A673 (cell line): ENCODE measurements around the gene OXTR. TPM values are rescaled to one million over a fixed set of nuclear protein-coding genes. Genes with fewer than 3 reads are reported as not detected.

ENCODE experiments used
- Bru-seq: library from RNA; stranded (reverse); fragments of 400-500 nt; gene quantifications from one replicate; lab custom pipeline; 2021; lab: Mats Ljungman, UMichigan
- BruChase-seq, 2 experiments: library from RNA; stranded (reverse); fragments of 400-500 nt; gene quantifications; one replicate each; lab custom pipeline; 2021; lab: Mats Ljungman, UMichigan
- BruUV-seq: library from RNA; stranded (reverse); fragments of 400-500 nt; replicated peaks from 2 replicates; lab custom pipeline; 2021; lab: Mats Ljungman, UMichigan
- CTCF ChIA-PET: fragments of 300-600 bp; sonication (Branson Sonifier 250); formaldehyde crosslinking; loops from one replicate; lab custom pipeline; 2022; ENCODE audit warnings: antibody characterized with exemption; lab: Charles Lee
- POLR2A ChIA-PET: fragments of 300-600 bp; sonication (Branson Sonifier 250); formaldehyde crosslinking; loops from one replicate; lab custom pipeline; 2022; ENCODE audit warnings: antibody characterized with exemption; ENCODE audit not compliant: low non-redundant PET; lab: Charles Lee
- DNase-seq: peaks from one replicate; pipeline ENCODE4 v3.0.0-alpha.2; 2015; ENCODE audit warnings: low spot score
- H3K27ac ChIP-seq: fragments of 200-600 bp; sonication (generic); 2 replicates; pipeline ENCODE4 v1.5.1; 2016; ENCODE audit warnings: mixed run types, low read depth, mild to moderate bottlenecking, mixed read lengths, antibody characterized with exemption, low read length; ENCODE audit not compliant: poor library complexity, severe bottlenecking
- H3K27me3 ChIP-seq: fragments of 200-600 bp; sonication (generic); replicated peaks from 2 replicates; pipeline ENCODE4 v1.6.1; 2017; ENCODE audit warnings: mixed run types, low read depth, mild to moderate bottlenecking, mixed read lengths, antibody characterized with exemption, low read length; ENCODE audit not compliant: insufficient read depth, poor library complexity
- H3K36me3 ChIP-seq: fragments of 200-600 bp; sonication (generic); 2 replicates; pipeline ENCODE4 v1.6.1; 2016; ENCODE audit warnings: mixed run types, mild to moderate bottlenecking, mixed read lengths, antibody characterized with exemption, low read length; ENCODE audit not compliant: insufficient read depth, poor library complexity, severe bottlenecking
- H3K4me1 ChIP-seq: fragments of 200-600 bp; sonication (generic); 2 replicates; pipeline ENCODE4 v1.6.1; 2017; ENCODE audit warnings: mixed run types, mild to moderate bottlenecking, mixed read lengths, antibody characterized with exemption, low read length; ENCODE audit not compliant: insufficient read depth, poor library complexity, severe bottlenecking
- H3K4me3 ChIP-seq: fragments of 200-600 bp; sonication (generic); 2 replicates; pipeline ENCODE4 v1.5.1; 2016; ENCODE audit warnings: low read depth, mixed run types, mild to moderate bottlenecking, mixed read lengths, low read length; ENCODE audit not compliant: poor library complexity, severe bottlenecking
- H3K9me3 ChIP-seq: fragments of 200-600 bp; sonication (generic); 2 replicates; pipeline ENCODE4 v1.6.1; 2016; ENCODE audit warnings: mixed run types, low read depth, mild to moderate bottlenecking, mixed read lengths, antibody characterized with exemption, low read length; ENCODE audit not compliant: poor library complexity, severe bottlenecking
- EZH2 ChIP-seq: fragments of 200-600 bp; sonication (generic); IDR thresholded peaks from 2 replicates; pipeline ENCODE4 v1.6.1; 2017; ENCODE audit warnings: borderline replicate concordance, low read depth, mild to moderate bottlenecking, mixed read lengths, antibody characterized with exemption, low read length; ENCODE audit not compliant: poor library complexity, severe bottlenecking
- intact Hi-C: fragments of 100-400 bp; cut with micrococcal nuclease; formaldehyde crosslinking; loops from one replicate; pipeline ENCODE4 v1.10.0; 2022; ENCODE audit not compliant: unreplicated experiment
- long read RNA-seq: library from polyadenylated mRNA; stranded (forward); transcript quantifications from one replicate; pipeline ENCODE4 v2.0.0, GENCODE V29; 2022
- total RNA-seq: library from RNA; stranded (reverse); gene quantifications from 2 replicates; pipeline ENCODE4 v1.2.3, GENCODE V29; 2021
- TF ChIP-seq, protein P1 (sequence below): fragments of 300-800, 200-600 bp; sonication (generic); conservative IDR thresholded peaks from 2 replicates; pipeline ENCODE4 v1.5.1; 2017; ENCODE audit warnings: low read depth, mild to moderate bottlenecking, antibody characterized with exemption, low read length, moderate library complexity, mixed read lengths

Gene OXTR
- total RNA-seq (5.6 and 6.5 TPM in 2 replicates), Bru-seq, nascent RNA (percentile 60 among the genes with signal in this experiment), BruChase-seq, experiment 1, labeled RNA remaining after a 2-hour chase (percentile 73 among the genes with signal in this experiment), BruChase-seq, experiment 2, labeled RNA remaining after a 6-hour chase (percentile 63 among the genes with signal in this experiment)
- long read RNA-seq: 0 reads

GRCh38 chr3:8769088-8769822 lies at the start of gene OXTR:
Gene OXTR, minus strand, starts transcription at chr3:8769613. Its CDS starts 1,426 bp downstream, at chr3:8768187.
- peak; percentile 79 for DNase-seq
- CTCF ChIA-PET: interaction anchor here (0.7 kb wide), 1 partner anchor 9 kb away, joined by 4 read pairs; no protein-coding TSS in a partner anchor
- no TSS peak for BruUV-seq
- no peaks in the 10 kb centered on the region for H3K36me3 ChIP-seq
- no peak within 1 kb of the TSS for H3K27ac ChIP-seq
- no peaks in the 10 kb centered on the region for H3K9me3 ChIP-seq
- POLR2A ChIA-PET: no interaction called here
- H3K4me3 ChIP-seq: peak within 1 kb of the TSS; percentile 36
- no peak for TF ChIP-seq EZH2
- TF ChIP-seq, protein P1, sequence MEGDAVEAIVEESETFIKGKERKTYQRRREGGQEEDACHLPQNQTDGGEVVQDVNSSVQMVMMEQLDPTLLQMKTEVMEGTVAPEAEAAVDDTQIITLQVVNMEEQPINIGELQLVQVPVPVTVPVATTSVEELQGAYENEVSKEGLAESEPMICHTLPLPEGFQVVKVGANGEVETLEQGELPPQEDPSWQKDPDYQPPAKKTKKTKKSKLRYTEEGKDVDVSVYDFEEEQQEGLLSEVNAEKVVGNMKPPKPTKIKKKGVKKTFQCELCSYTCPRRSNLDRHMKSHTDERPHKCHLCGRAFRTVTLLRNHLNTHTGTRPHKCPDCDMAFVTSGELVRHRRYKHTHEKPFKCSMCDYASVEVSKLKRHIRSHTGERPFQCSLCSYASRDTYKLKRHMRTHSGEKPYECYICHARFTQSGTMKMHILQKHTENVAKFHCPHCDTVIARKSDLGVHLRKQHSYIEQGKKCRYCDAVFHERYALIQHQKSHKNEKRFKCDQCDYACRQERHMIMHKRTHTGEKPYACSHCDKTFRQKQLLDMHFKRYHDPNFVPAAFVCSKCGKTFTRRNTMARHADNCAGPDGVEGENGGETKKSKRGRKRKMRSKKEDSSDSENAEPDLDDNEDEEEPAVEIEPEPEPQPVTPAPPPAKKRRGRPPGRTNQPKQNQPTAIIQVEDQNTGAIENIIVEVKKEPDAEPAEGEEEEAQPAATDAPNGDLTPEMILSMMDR: peak; percentile 98
- intact Hi-C loops: no loop called here
- H3K27me3 ChIP-seq: peaks cover 6% of the 10 kb centered on the region
- peaks cover 7% of the 10 kb centered on the region for H3K4me1 ChIP-seq

DNA sequence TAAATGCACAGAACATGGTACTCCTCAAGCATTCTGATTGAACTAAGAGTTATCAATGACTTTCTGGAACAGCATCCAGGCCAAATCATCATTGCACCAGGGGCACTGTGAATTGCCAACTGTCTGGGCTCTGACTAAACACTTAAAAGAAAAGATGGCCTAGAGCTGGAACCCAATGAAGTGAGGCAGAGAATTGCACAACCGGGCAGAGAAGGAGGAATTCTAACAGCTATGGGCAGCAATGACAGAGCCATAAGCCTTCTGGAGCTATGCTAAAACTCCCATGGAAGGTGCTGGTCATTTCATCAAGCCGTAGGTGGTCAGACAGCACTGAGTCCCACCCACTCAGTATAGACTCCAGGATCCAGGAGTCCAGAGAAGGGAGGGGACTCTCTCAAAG lies 48.1 kb upstream of the OXTR start:
- POLR2A ChIA-PET: no interaction called here
- no peaks in the 10 kb centered on the region for H3K27me3 ChIP-seq
- BruUV-seq: no TSS peak

GRCh38 chr3:8816106-8816505 lies 46.7 kb upstream of the OXTR start:
- no peaks in the 10 kb centered on the region for H3K27me3 ChIP-seq
- no peaks in the 10 kb centered on the region for H3K36me3 ChIP-seq
- no peak for DNase-seq
- ChIA-PET CTCF (no interaction called here), POLR2A (no interaction called here)
- no TSS peak for BruUV-seq
- intact Hi-C loops: no loop called here
- no peaks in the 10 kb centered on the region for H3K9me3 ChIP-seq
- H3K4me3 ChIP-seq: no peak overlapping the region
- no peak overlapping the region for H3K27ac ChIP-seq
- no peaks in the 10 kb centered on the region for H3K4me1 ChIP-seq
- TF ChIP-seq, protein P1: no peak
- TF ChIP-seq EZH2: no peak

More for the DNA sequence above, 48.1 kb upstream of the OXTR start:
- no peak for DNase-seq
- H3K36me3 ChIP-seq: no peaks in the 10 kb centered on the region
- CTCF ChIA-PET: no interaction called here
- H3K4me3 ChIP-seq: no peak overlapping the region
- H3K27ac ChIP-seq: no peak overlapping the region
- H3K4me1 ChIP-seq: no peaks in the 10 kb centered on the region
- TF ChIP-seq, protein P1: no peak
- no peak for TF ChIP-seq EZH2
- no peaks in the 10 kb centered on the region for H3K9me3 ChIP-seq
- intact Hi-C loops: no loop called here
